Tibial nerve (tissue), 4 donors: Measurements from ENCODE around the gene CCNC.

Experiments
- EP300 ChIP-seq, 2 donors: sonication (generic); formaldehyde crosslinking; IDR thresholded peaks; one replicate each; pipeline ENCODE4 v1.6.1; 2017; ENCODE audit warnings: antibody characterized with exemption in 2 of 2, mild to moderate bottlenecking in 1 of 2
- POLR2A ChIP-seq, 2 donors: fragments of 450-650 bp; IDR thresholded peaks; one replicate each; pipeline ENCODE4 v1.6.1; 2017; ENCODE audit warnings: antibody characterized with exemption in 2 of 2, mild to moderate bottlenecking in 2 of 2, moderate library complexity in 2 of 2
- TF ChIP-seq, protein P1 (sequence below), 5 experiments: fragments of 200-600 bp in 3 of 5; fragments of 450-650 bp in 2 of 5; sonication (generic) in 3 of 5; IDR thresholded peaks; one replicate each; pipeline ENCODE4 v1.5.1; 2016 to 2019; ENCODE audit warnings: antibody characterized with exemption in 5 of 5, mild to moderate bottlenecking in 3 of 5, moderate library complexity in 2 of 5

DNA sequence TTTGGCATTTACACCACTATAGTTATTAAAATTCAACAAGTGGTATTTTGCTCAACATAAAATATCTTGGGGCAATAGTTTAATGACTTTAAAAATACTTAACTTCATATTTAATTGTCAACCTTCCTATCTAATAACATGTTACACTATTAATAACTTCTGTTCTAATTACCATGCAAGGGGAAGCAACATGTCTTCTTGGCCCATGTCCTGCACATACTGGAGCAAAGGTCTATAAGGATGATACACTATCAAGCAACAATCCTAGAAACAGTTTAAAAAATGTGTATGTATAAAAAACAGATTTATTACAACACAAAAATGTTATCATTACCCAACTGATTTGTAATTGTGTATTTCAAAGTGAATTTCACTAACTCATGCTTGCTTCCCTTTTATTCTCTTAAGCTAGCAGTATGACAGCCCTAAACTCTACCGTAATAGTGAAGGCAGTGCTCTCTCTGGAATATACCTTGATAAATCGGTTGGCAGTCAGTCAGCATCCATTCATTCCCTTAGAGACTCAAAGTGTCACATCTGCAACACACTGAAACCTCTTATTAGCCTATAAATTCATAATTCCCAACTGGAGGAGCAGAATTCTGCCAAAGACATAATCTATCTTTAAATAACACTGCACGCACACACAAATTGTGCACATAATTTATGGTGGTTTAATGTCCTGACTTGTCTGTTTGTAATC is 18.3 kb downstream of the CCNC start:
- TF ChIP-seq, protein P1, sequence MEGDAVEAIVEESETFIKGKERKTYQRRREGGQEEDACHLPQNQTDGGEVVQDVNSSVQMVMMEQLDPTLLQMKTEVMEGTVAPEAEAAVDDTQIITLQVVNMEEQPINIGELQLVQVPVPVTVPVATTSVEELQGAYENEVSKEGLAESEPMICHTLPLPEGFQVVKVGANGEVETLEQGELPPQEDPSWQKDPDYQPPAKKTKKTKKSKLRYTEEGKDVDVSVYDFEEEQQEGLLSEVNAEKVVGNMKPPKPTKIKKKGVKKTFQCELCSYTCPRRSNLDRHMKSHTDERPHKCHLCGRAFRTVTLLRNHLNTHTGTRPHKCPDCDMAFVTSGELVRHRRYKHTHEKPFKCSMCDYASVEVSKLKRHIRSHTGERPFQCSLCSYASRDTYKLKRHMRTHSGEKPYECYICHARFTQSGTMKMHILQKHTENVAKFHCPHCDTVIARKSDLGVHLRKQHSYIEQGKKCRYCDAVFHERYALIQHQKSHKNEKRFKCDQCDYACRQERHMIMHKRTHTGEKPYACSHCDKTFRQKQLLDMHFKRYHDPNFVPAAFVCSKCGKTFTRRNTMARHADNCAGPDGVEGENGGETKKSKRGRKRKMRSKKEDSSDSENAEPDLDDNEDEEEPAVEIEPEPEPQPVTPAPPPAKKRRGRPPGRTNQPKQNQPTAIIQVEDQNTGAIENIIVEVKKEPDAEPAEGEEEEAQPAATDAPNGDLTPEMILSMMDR (IDR thresholded peaks at IDR 0.05) = no peak
- TF ChIP-seq POLR2A (IDR thresholded peaks at IDR 0.05) = no peak
- TF ChIP-seq EP300 (IDR thresholded peaks at IDR 0.05) = no peak
